ENCODE results near the gene AREG. TPM values are rescaled to one million over a fixed set of nuclear protein-coding genes. Genes with fewer than 3 reads are reported as not detected.

The AREG gene
- total RNA-seq, 4 donors from 2014 or later, result 0.63 to 2.6 (median 1.2) TPM

DNA sequence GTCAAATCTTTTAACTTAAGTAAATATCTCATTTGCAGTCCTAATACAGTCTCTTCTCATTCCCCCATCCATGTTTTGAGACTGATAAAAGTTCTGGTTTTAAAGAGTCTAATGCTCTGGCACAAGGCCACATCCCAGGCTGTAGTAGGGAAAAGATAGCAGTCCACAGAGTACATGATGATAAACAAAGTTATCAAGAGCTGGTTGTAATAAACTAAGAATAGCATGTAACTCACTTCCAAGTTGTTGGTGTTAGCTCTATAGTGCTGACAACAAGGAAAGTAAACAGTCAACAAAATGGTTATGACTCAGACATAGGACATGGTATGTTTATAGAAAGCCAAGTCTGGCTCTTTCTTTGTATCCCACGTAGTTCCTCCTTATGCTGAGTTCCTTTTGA, 21.8 kb upstream of the AREG start:
- WGBS, 2 donors, result 40 to 46% methylated on average over 1 of the region's 1 CpG
- TF ChIP-seq, protein P1, sequence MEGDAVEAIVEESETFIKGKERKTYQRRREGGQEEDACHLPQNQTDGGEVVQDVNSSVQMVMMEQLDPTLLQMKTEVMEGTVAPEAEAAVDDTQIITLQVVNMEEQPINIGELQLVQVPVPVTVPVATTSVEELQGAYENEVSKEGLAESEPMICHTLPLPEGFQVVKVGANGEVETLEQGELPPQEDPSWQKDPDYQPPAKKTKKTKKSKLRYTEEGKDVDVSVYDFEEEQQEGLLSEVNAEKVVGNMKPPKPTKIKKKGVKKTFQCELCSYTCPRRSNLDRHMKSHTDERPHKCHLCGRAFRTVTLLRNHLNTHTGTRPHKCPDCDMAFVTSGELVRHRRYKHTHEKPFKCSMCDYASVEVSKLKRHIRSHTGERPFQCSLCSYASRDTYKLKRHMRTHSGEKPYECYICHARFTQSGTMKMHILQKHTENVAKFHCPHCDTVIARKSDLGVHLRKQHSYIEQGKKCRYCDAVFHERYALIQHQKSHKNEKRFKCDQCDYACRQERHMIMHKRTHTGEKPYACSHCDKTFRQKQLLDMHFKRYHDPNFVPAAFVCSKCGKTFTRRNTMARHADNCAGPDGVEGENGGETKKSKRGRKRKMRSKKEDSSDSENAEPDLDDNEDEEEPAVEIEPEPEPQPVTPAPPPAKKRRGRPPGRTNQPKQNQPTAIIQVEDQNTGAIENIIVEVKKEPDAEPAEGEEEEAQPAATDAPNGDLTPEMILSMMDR (IDR thresholded peaks at IDR 0.05), result no peak
- TF ChIP-seq POLR2A (IDR thresholded peaks at IDR 0.05), result no peak
- intact Hi-C loops (cut with DNase I), result no loop called here
- Histone ChIP-seq H3K9me3 (no peaks in the 10 kb centered on the region), H3K36me3 (no peaks in the 10 kb centered on the region), H3K27ac (no peak overlapping the region), H3K27me3 (no peaks in the 10 kb centered on the region), H3K4me1 (no peaks in the 10 kb centered on the region), H3K4me3 (replicated peaks in 1 of 3) (no peak overlapping the region)
- no peak for DNase-seq

GRCh38 chr4:74424111-74424510, 20.8 kb upstream of the AREG start:
- DNase-seq, result no peak
- Histone ChIP-seq H3K36me3 (no peaks in the 10 kb centered on the region), H3K9me3 (no peaks in the 10 kb centered on the region), H3K4me3 (replicated peaks in 1 of 3) (no peak overlapping the region), H3K27me3 (no peaks in the 10 kb centered on the region), H3K4me1 (no peaks in the 10 kb centered on the region), H3K27ac (no peak overlapping the region)
- TF ChIP-seq, protein P1 (IDR thresholded peaks at IDR 0.05), result no peak
- TF ChIP-seq POLR2A (IDR thresholded peaks at IDR 0.05), result no peak
- WGBS, 2 donors, result 95 to 97% methylated on average over 2 of the region's 2 CpGs
- intact Hi-C loops (cut with DNase I), result no loop called here

- Histone ChIP-seq H3K4me3 (replicated peaks in 1 of 3) (no peak overlapping the region), H3K36me3 (no peaks in the 10 kb centered on the region), H3K27me3 (no peaks in the 10 kb centered on the region), H3K9me3 (no peaks in the 10 kb centered on the region), H3K4me1 (no peaks in the 10 kb centered on the region), H3K27ac (no peak overlapping the region)
- DNase-seq, result no peak
- 73 to 76% methylated on average over 1 of the region's 1 CpG for WGBS, 2 donors
- no peak for TF ChIP-seq POLR2A (IDR thresholded peaks at IDR 0.05)
- TF ChIP-seq, protein P1 (IDR thresholded peaks at IDR 0.05), result no peak
- intact Hi-C loops (cut with DNase I), result no loop called here
Measured at GRCh38 chr4:74426101-74426500, 18.8 kb upstream of the AREG start.

DNA sequence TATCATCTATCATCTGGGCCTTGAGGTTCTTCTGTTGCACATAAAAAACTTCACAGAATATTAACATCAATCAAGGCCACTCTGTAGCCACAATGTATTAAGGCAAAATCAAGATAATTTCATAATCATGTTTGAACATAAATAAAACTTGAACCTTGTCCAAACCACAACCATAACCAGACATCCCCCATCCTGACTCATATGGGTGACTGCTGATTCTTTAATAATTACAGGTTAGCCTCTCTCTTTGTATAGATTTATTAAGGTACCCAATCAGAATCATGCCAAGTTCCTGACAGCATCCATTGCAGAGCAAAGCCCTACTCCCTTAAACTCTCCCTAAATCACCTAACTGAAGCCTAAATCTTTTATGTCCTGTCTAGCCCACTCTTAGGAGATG, 16.7 kb upstream of the AREG start:
- Histone ChIP-seq H3K9me3 (no peaks in the 10 kb centered on the region), H3K27ac (no peak overlapping the region), H3K36me3 (no peaks in the 10 kb centered on the region), H3K27me3 (no peaks in the 10 kb centered on the region), H3K4me3 (replicated peaks in 1 of 3) (no peak overlapping the region), H3K4me1 (no peaks in the 10 kb centered on the region)
- no peak for DNase-seq
- intact Hi-C loops (cut with DNase I), result no loop called here
- TF ChIP-seq, protein P1 (IDR thresholded peaks at IDR 0.05), result no peak
- no peak for TF ChIP-seq POLR2A (IDR thresholded peaks at IDR 0.05)

DNA sequence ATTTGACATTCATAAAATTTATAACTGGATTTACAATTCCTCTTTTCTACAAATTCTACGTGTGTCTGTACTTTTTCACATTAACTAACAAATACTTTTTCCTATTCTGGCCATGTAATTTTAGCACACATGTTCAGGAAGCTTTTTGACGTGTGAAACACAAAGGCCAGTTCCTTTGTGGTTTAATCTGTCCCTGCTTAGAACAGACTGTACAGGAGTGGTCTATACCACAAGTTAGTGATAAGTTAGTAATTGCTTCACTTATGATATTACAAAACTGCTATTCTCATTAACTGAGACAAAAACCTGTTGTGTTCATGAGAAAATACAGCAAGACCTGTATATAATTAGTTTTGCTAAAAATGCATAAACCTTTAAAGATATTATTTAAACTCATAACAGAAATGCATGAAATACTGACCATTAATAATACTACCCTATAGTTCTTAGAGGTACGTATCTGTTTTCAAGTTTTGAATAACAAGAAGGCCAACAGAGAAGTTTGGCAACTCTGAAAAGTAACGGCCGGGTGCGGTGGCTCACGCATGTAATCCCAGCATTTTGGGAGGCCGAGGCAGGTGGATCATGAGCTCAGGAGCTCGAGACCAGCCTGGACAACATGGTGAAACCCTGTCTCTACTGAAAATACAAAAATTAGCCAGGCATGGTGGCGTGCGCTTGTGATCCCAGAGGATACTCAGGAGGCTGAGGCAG, 13.7 kb upstream of the AREG start:
- Histone ChIP-seq H3K4me3 (replicated peaks in 1 of 3) (no peak overlapping the region), H3K9me3 (no peaks in the 10 kb centered on the region), H3K36me3 (no peaks in the 10 kb centered on the region), H3K27ac (no peak overlapping the region), H3K27me3 (no peaks in the 10 kb centered on the region), H3K4me1 (no peaks in the 10 kb centered on the region)
- no peak for DNase-seq
- no peak for TF ChIP-seq POLR2A (IDR thresholded peaks at IDR 0.05)
- TF ChIP-seq, protein P1 (IDR thresholded peaks at IDR 0.05), result no peak
- 82% methylated on average over 11 of the region's 11 CpGs for WGBS, 2 donors
- intact Hi-C loops (cut with DNase I), result no loop called here

All from thyroid gland (tissue), 4 donors.